HEK293T (cell line): ENCODE data around the gene TMEM106A.
"Not testable (repeated sequence)": the region's sequence is repeated elsewhere in the genome, so short reads cannot be mapped to it uniquely, and the experiment has no call there.

Experiments used
- CTCF ChIA-PET: fragments of 350-600 bp; formaldehyde crosslinking; extraction: SDS; loops from one replicate; lab custom pipeline; 2021; ENCODE audit warnings: antibody characterized with exemption, inconsistent platforms; lab: Yijun Ruan, JAX
- POLR2A ChIA-PET: fragments of 350-600 bp; formaldehyde crosslinking; extraction: SDS; loops from one replicate; lab custom pipeline; 2020; ENCODE audit warnings: antibody characterized with exemption, inconsistent platforms; lab: Yijun Ruan, JAX
- DNase-seq: peaks from one replicate; pipeline ENCODE4 v3.0.0; 2012; ENCODE audit warnings: mixed read lengths; ENCODE audit errors: extremely low spot score
- ARNT ChIP-seq: fragments of 450-650 bp; IDR thresholded peaks from 2 replicates; pipeline ENCODE4 v1.6.1; 2017; ENCODE audit warnings: mild to moderate bottlenecking
- BHLHE40 ChIP-seq: fragments of 450-650 bp; IDR thresholded peaks from 2 replicates; pipeline ENCODE4 v1.6.1; 2016; ENCODE audit warnings: mild to moderate bottlenecking, moderate library complexity, borderline replicate concordance
- CTBP1 ChIP-seq: fragments of 450-650 bp; IDR thresholded peaks from 2 replicates; pipeline ENCODE4 v1.6.1; 2016; ENCODE audit warnings: borderline replicate concordance
- ELF4 ChIP-seq: fragments of 450-650 bp; IDR thresholded peaks from 2 replicates; pipeline ENCODE4 v1.6.1; 2017; ENCODE audit warnings: antibody characterized with exemption
- FOXA1 ChIP-seq: fragments of 450-650 bp; IDR thresholded peaks from 2 replicates; pipeline ENCODE4 v1.6.1; 2016; ENCODE audit warnings: mild to moderate bottlenecking
- FOXK2 ChIP-seq: fragments of 450-650 bp; IDR thresholded peaks from 2 replicates; pipeline ENCODE4 v1.6.1; 2016; ENCODE audit warnings: mild to moderate bottlenecking
- FOXM1 ChIP-seq: fragments of 450-650 bp; IDR thresholded peaks from 2 replicates; pipeline ENCODE4 v1.6.1; 2017; ENCODE audit warnings: mild to moderate bottlenecking, borderline replicate concordance
- HDGF ChIP-seq: fragments of 450-650 bp; IDR thresholded peaks from 2 replicates; pipeline ENCODE4 v1.6.1; 2017; ENCODE audit warnings: antibody characterized with exemption, borderline replicate concordance
- L3MBTL2 ChIP-seq: fragments of 450-650 bp; conservative IDR thresholded peaks from 2 replicates; pipeline ENCODE4 v1.6.1; 2016; ENCODE audit warnings: mild to moderate bottlenecking
- LEF1 ChIP-seq: fragments of 450-650 bp; IDR thresholded peaks from 2 replicates; pipeline ENCODE4 v1.6.1; 2017; ENCODE audit warnings: mild to moderate bottlenecking, borderline replicate concordance
- NFRKB ChIP-seq: fragments of 450-650 bp; IDR thresholded peaks from 2 replicates; pipeline ENCODE4 v1.6.1; 2016; ENCODE audit warnings: mild to moderate bottlenecking, moderate library complexity
- SP1 ChIP-seq: fragments of 450-650 bp; IDR thresholded peaks from 2 replicates; pipeline ENCODE4 v1.6.1; 2017
- SUZ12 ChIP-seq: fragments of 450-650 bp; IDR thresholded peaks from 2 replicates; pipeline ENCODE4 v1.6.1; 2016; ENCODE audit warnings: mild to moderate bottlenecking
- TARDBP ChIP-seq: fragments of 450-650 bp; IDR thresholded peaks from 2 replicates; pipeline ENCODE4 v1.6.1; 2016
- ZNF384 ChIP-seq: fragments of 450-650 bp; IDR thresholded peaks from 2 replicates; pipeline ENCODE4 v1.6.1; 2016
- TF ChIP-seq, protein P1 (sequence below): fragments of 450-650 bp; IDR thresholded peaks from 2 replicates; pipeline ENCODE4 v1.6.1; 2016

TMEM106A gene

DNA sequence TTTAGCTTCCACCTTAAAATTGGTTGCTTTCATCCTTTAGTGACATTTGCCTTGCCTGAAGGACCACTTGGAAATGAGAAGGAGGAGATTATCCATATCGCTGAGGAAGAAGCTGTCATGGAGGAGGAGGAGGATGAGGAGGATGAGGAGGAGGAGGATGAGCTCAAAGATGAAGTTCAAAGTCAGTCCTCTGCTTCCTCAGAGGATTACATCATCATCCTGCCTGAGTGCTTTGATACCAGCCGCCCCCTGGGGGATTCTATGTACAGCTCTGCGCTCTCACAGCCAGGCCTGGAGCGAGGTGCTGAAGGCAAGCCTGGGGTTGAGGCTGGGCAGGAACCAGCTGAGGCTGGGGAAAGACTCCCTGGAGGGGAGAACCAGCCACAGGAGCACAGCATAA is 11.5 kb upstream of the TMEM106A start:
- ChIA-PET POLR2A (interaction anchor here (0.6 to 2.6 kb wide), 6 partner anchors 22 to 168 kb away, joined by 3 to 16 read pairs (median 3); no protein-coding TSS in a partner anchor), CTCF (no interaction called here)
- no peak for DNase-seq
- TF ChIP-seq ARNT (no peak), LEF1 (no peak), FOXM1 (no peak), HDGF (no peak), ELF4 (no peak), TARDBP (no peak)
- TF ChIP-seq, protein P1, sequence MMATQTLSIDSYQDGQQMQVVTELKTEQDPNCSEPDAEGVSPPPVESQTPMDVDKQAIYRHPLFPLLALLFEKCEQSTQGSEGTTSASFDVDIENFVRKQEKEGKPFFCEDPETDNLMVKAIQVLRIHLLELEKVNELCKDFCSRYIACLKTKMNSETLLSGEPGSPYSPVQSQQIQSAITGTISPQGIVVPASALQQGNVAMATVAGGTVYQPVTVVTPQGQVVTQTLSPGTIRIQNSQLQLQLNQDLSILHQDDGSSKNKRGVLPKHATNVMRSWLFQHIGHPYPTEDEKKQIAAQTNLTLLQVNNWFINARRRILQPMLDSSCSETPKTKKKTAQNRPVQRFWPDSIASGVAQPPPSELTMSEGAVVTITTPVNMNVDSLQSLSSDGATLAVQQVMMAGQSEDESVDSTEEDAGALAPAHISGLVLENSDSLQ, result no peak

GRCh38 chr17:43203013-43203412 is 8.7 kb upstream of the TMEM106A start:
- POLR2A ChIA-PET, result interaction anchor here (0.9 to 1.0 kb wide), 3 partner anchors 10 to 281 kb away, joined by 3 read pairs; partner anchors contain the start of gene DHX8
- not testable (repeated sequence) for DNase-seq
- CTCF ChIA-PET, result interaction anchor here (0.6 kb wide), 1 partner anchor 106 kb away, joined by 4 read pairs; no protein-coding TSS in a partner anchor

DNA sequence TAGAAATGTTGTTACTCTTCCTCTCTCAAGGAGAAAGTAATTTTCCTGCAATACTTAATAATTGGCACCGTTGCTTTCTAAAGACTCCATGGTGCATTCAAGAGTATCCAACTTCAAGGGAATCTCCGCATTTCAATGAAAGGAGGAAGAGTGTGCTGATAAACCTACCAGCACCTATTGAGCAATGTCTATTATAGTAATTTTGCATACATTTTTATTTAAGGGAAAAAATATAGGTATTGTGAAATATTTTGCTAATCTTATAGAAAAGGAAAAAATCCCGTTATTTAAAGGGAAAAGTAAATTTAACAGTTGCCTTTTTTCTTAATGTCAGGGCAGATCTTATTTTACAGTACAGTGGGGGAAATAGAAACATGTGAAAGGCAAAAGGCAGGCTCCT is 1.1 kb upstream of the TMEM106A start:
- CTCF ChIA-PET, result no interaction called here
- DNase-seq, result no peak
- TF ChIP-seq BHLHE40 (no peak), CTBP1 (no peak), FOXK2 (no peak), TARDBP (no peak), ZNF384 (no peak), ARNT (no peak)
- POLR2A ChIA-PET, result no interaction called here

DNA sequence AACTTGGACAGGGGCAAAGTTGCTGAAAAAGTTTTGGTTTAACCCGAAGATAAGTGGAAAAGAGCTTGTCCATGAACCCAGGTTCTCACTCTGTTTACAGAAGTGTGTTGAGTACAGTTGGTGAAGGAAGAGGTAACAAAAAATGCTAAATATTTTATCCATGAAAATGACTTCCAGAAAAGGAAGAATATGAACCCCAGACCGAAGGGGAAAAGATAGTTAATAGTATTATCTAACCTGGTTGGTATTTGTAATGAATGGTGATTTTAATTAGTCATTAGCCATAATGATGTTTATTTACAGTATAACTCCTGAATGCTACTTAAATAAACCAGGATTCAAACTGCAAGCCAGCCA is 574 bp upstream of the TMEM106A start:
- CTCF ChIA-PET, result no interaction called here
- no peak for DNase-seq
- POLR2A ChIA-PET, result no interaction called here
- TF ChIP-seq HDGF (no peak), SUZ12 (no peak), BHLHE40 (no peak), ELF4 (no peak), ZNF384 (no peak), SP1 (no peak), CTBP1 (no peak), FOXA1 (no peak), TARDBP (no peak), FOXK2 (no peak), FOXM1 (no peak)

DNA sequence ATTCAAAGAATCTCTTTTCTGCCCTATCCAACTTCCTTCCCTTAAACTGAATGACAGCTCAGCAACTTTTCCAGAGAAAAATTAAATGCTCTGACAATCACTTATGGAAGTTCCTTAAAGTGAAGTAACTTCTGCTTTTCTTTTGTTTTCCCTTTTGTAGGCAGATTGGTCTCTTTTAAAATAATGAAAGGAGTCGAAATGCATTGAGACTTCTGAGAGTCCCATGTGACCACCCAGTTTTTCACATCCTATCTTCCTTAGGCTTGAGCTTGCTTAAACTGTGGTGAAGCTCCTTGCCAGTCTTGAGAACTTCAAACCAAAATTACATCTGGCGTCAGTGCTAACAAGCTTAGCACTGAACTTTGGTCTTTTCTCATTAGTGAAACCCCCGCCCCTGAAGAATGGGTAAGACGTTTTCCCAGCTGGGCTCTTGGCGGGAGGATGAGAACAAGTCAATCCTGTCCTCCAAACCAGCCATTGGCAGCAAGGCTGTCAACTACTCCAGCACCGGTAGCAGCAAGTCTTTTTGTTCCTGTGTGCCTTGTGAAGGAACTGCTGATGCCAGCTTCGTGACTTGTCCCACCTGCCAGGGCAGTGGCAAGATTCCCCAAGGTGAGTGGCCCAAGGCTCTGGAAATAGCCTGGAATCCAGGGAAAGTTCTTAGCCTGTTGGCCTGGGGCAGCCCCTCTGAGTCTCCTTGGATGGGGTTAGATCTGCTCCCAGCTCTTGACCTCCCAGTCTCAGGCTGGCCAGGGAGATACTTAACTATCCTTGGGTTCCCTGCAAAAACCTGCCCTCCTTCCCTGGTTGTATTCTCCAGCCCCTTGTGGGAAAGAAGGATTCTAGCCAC is 1.2 kb downstream of the TMEM106A start:
- TF ChIP-seq, protein P1, result no peak
- TF ChIP-seq FOXA1, result no peak
- no peak for TF ChIP-seq SP1
- TF ChIP-seq TARDBP, result no peak
- no peak for TF ChIP-seq ZNF384
- no peak for TF ChIP-seq ARNT
- TF ChIP-seq L3MBTL2, result no peak
- TF ChIP-seq LEF1, result no peak
- TF ChIP-seq NFRKB, result no peak
- TF ChIP-seq FOXK2, result no peak
- TF ChIP-seq SUZ12, result no peak
- TF ChIP-seq ELF4, result no peak
- CTCF ChIA-PET, result no interaction called here
- no peak for DNase-seq
- POLR2A ChIA-PET, result interaction anchor here (0.6 to 2.2 kb wide), 5 partner anchors 10 to 156 kb away, joined by 3 to 16 read pairs (median 3); no protein-coding TSS in a partner anchor

- POLR2A ChIA-PET, result interaction anchor here (0.6 to 2.2 kb wide), 3 partner anchors 42 to 154 kb away, joined by 3 to 16 read pairs (median 8); no protein-coding TSS in a partner anchor
- DNase-seq, result no peak
- CTCF ChIA-PET, result no interaction called here
- TF ChIP-seq, protein P1, result no peak
- TF ChIP-seq NFRKB (no peak), HDGF (no peak), CTBP1 (no peak), FOXM1 (no peak), ELF4 (no peak), FOXA1 (no peak), TARDBP (no peak), LEF1 (no peak), ZNF384 (no peak), BHLHE40 (no peak), L3MBTL2 (no peak), ARNT (no peak), SUZ12 (no peak), SP1 (no peak), FOXK2 (no peak)
These were observed 1.9 kb downstream of the TMEM106A start for GRCh38 chr17:43213545-43213944.
